T-helper 1 cell treated with Interleukin-12 subunit alpha and Interleukin-12 subunit beta and Interleukin-4 antibody, amounts not matched to agents 30 ng/mL and 1 ng/mL, for 36 hours (primary cell): ENCODE results near the gene FDX2. TPM values are rescaled to one million over a fixed set of nuclear protein-coding genes. Genes with fewer than 3 reads are reported as not detected.
"Not testable (repeated sequence)": the region's sequence is repeated elsewhere in the genome, so short reads cannot be mapped to it uniquely, and the experiment has no call there.

ENCODE experiments used
- intact Hi-C: fragments of 100-400 bp; cut with micrococcal nuclease; formaldehyde crosslinking; loops from one replicate; pipeline ENCODE4 v1.15.1; 2024
- total RNA-seq: library from RNA; stranded (reverse); gene quantifications from 2 replicates; pipeline ENCODE4 v1.2.3, GENCODE V29; 2022

Gene FDX2
- total RNA-seq, 1 donor from 2014 or later = 8.8 TPM

DNA sequence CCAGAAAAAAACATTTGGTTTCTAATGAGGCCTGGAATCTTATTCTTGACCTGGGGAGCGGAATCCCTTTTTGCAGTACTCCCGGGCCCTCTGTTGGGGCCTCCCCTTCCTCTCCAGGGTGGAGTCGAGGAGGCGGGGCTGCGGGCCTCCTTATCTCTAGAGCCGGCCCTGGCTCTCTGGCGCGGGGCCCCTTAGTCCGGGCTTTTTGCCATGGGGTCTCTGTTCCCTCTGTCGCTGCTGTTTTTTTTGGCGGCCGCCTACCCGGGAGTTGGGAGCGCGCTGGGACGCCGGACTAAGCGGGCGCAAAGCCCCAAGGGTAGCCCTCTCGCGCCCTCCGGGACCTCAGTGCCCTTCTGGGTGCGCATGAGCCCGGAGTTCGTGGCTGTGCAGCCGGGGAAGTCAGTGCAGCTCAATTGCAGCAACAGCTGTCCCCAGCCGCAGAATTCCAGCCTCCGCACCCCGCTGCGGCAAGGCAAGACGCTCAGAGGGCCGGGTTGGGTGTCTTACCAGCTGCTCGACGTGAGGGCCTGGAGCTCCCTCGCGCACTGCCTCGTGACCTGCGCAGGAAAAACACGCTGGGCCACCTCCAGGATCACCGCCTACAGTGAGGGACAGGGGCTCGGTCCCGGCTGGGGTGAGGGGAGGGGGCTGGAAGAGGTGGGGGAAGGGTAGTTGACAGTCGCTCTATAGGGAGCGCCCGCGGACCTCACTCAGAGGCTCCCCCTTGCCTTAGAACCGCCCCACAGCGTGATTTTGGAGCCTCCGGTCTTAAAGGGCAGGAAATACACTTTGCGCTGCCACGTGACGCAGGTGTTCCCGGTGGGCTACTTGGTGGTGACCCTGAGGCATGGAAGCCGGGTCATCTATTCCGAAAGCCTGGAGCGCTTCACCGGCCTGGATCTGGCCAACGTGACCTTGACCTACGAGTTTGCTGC, 28.7 kb downstream of the FDX2 start, which contains the start of gene ICAM4:
Gene ICAM4, plus strand, starts transcription at position 153 of the 935 bp plus-strand sequence. Its CDS starts 58 bp downstream, at position 211.
- intact Hi-C loops = loop anchor here (1.0 to 5.0 kb wide), 4 partner anchors 8 to 175 kb away; partner anchors contain the start of genes ICAM1 and RAVER1

- intact Hi-C loops = loop anchor here (5.0 kb wide), 1 partner anchor 177 kb away; no protein-coding TSS in a partner anchor
These were observed 30.4 kb downstream of the FDX2 start for GRCh38 chr19:10285393-10285792.

DNA sequence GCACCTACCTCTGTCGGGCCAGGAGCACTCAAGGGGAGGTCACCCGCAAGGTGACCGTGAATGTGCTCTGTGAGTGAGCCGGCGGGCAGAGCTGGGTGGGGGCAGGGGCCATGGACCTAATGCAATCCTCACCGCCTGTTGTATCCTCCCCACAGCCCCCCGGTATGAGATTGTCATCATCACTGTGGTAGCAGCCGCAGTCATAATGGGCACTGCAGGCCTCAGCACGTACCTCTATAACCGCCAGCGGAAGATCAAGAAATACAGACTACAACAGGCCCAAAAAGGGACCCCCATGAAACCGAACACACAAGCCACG, 30.9 kb downstream of the FDX2 start:
- intact Hi-C loops = loop anchor here (5.0 kb wide), 1 partner anchor 177 kb away; no protein-coding TSS in a partner anchor

GRCh38 chr19:10284065-10284959, 31.5 kb downstream of the FDX2 start:
- intact Hi-C loops = no loop called here

DNA sequence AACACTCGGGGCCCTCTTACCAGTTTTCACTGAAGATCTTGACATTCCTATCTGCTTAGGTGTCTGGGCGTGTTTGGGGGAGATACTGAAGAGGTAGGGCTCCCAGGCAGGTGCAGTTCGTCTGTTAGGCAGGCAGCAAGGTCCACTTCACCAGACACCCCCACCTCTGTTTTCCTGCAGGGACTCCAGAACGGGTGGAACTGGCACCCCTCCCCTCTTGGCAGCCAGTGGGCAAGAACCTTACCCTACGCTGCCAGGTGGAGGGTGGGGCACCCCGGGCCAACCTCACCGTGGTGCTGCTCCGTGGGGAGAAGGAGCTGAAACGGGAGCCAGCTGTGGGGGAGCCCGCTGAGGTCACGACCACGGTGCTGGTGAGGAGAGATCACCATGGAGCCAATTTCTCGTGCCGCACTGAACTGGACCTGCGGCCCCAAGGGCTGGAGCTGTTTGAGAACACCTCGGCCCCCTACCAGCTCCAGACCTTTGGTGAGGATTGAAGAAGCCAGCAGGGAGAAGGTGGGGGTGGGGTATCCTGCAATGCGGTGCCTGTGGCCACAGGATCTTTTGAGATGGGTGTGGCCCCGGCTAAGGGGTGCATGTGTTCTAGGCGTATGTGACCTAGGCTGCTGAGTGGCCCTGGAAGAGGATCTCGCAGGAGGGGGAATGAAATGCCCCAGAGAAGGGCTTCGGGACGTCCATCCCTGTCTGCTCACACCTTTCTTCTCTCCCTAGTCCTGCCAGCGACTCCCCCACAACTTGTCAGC, 32.3 kb downstream of the FDX2 start:
- intact Hi-C loops = no loop called here

DNA sequence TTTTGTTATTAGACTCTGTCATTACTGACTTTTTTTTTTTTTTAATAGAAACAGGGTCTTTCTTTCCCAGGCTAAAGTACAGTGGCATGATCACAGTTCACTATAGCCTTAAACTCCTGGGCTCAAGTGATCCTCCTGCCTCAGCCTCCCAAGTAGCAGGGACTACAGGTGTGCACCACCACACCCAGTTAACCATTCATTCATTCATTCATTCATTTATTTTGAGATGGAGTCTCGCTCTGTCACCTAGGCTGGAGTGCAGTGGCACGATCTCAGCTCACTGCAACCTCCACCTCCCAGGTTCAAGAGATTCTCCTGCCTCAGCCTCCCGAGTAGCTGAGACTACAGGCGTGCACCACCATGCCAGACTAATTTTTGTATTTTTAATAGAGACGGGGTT, 33.8 kb downstream of the FDX2 start:
- intact Hi-C loops = not testable (repeated sequence)

DNA sequence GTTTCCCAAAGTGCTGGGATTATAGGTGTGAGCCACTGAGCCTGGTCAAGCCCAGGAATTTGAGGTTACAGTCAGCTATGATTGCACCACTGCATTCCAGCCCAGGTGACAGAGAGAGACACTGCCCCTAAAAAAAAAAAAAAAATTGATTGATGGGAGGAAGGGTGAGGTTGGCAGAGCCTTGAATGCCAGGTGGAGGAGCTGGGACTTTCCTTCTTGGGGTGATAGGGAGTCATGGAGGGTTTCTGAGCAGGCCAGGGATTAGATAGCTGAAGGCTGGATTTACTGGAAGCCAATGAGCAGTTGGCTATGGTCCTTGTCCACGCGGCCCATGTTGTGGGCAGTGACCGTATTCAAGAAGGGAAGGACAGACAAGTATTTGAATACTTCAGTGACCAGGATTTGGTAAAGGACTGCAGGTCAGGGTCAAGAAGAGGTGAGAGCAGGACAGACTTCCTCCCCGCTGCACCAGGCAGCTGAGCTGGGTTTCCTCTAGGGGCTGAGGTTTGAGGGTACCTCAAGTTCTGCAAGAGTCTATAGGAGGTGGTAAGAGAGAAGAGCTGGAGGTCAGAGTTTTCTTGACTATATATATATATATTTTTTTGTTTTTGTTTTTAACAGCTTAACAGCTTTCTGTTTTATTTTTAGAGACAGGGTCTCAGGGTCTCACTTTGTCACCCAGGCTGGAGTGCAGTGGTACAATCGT, 35.9 kb downstream of the FDX2 start:
- intact Hi-C loops = no loop called here

DNA sequence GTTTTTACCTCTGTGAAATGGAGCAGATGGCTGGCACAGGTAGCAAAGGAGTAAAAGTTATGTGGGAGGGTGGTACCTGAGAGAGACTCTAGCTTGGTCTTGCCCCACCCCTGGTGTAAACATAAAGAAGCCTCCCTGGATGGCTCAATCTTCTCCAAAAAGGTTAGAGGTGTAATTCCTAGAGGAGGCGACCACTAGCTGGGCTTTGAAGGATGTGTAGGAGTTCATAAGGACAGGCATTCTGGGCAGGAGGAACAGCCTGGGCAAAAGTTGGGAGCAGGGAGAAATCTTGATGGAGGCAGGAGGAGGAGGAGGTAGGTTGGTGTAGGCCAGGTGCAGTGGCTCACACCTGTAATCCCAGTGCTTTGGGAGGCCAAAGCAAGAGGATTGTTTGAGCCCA, 36.9 kb downstream of the FDX2 start:
- intact Hi-C loops = no loop called here

DNA sequence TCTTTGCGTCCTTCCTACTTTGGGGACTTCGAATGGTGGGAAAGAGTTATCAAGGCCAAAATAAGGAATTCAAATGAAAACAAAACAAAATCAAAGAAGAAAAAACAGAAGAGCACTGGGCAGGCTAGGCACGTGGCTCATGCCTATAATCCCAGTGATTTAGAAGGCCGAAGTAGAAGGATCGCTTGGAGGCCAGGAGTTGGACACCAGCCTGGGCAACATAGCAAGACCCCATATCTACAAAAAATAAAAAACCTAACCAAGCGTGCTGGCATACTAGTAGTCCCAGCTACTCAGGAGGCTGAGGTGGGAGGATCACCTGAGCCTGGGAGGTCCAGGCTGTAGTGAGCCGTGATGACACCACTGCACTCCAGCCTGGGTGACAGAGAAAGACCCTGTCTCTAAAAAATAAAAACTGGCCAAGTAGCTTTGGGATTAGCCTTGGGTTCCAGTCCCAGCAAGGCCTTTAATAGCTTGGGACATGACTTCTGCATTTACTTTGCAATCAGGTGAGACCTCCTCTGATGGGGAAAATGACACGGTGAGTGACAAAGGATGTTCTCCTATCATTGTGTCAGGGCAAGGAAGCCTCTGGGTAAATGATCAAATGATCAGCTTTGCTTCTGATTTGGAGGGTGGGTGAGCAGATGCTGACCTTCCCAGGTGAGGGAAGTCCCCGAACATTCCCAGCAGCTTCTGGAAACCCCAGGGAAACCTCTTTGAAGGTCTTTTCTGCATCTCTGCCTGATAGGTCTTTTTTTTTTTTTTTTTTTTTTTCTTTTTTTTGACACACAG, 37.8 kb downstream of the FDX2 start:
- intact Hi-C loops = no loop called here

GRCh38 chr19:10274589-10274988, 41.2 kb downstream of the FDX2 start:
- intact Hi-C loops = no loop called here

GRCh38 chr19:10271543-10272086, 44.2 kb downstream of the FDX2 start:
- intact Hi-C loops = loop anchor here (1.0 kb wide), 4 partner anchors 15 to 109 kb away; partner anchors contain the start of genes FDX2, ICAM4, RAVER1 and TYK2

DNA sequence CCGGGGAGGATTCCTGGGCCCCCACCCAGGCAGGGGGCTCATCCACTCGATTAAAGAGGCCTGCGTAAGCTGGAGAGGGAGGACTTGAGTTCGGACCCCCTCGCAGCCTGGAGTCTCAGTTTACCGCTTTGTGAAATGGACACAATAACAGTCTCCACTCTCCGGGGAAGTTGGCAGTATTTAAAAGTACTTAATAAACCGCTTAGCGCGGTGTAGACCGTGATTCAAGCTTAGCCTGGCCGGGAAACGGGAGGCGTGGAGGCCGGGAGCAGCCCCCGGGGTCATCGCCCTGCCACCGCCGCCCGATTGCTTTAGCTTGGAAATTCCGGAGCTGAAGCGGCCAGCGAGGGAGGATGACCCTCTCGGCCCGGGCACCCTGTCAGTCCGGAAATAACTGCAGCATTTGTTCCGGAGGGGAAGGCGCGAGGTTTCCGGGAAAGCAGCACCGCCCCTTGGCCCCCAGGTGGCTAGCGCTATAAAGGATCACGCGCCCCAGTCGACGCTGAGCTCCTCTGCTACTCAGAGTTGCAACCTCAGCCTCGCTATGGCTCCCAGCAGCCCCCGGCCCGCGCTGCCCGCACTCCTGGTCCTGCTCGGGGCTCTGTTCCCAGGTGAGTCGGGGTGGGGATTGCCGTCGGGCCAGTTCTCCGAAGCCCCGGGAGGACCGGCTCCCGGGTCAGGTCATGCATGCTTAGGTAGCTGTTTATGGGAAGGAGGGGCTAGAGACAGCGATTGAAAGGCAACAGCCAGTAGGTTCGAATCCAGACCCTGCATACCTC, 45.0 kb downstream of the FDX2 start, which contains the start of gene ICAM1:
Gene ICAM1, plus strand, starts transcription at position 505 of the 779 bp plus-strand sequence. Its CDS starts 40 bp downstream, at position 545.
- intact Hi-C loops = loop anchor here (1.0 kb wide), 5 partner anchors 15 to 298 kb away; partner anchors contain the start of genes FDX2, ICAM4, RAVER1 and TYK2

DNA sequence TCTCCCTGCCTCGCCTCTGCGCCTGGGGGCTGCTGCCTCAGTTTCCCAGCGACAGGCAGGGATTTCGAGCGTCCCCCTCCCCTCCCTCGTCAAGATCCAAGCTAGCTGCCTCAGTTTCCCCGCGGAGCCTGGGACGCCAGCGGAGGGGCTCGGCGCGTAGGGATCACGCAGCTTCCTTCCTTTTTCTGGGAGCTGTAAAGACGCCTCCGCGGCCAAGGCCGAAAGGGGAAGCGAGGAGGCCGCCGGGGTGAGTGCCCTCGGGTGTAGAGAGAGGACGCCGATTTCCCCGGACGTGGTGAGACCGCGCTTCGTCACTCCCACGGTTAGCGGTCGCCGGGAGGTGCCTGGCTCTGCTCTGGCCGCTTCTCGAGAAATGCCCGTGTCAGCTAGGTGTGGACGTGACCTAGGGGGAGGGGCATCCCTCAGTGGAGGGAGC, 45.6 kb downstream of the FDX2 start:
- intact Hi-C loops = loop anchor here (1.0 kb wide), 1 partner anchor 299 kb away; no protein-coding TSS in a partner anchor

DNA sequence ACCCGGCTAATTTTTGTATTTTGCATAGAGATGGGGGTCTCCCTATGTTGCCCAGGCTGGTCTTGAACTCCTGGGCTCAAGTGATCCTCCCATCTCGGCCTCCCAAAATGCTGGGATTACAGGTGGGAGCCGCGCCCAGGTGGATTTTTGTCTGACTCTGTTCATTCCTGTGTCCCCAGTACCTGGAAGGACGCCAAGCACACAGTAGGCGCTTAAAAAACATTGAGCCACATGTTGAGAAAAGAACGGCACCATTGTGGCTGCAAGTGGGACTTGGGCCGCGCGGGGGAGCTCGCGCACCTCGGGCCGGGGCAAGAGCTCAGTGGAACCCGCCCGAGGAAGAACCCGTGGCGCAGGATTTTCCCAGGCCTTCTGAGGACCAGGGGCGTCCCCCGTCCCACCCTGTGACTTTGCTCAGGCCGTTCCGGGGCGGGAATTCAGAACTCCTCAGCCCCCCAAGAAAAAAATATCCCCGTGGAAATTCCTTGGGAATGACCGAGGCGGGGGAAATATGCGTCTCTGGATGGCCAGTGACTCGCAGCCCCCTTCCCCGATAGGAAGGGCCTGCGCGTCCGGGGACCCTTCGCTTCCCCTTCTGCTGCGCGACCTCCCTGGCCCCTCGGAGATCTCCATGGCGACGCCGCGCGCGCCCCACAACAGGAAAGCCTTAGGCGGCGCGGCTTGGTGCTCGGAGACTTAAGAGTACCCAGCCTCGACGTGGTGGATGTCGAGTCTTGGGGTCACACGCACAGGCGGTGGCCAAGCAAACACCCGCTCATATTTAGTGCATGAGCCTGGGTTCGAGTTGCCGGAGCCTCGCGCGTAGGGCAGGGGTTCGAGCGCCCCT, 46.3 kb downstream of the FDX2 start:
- intact Hi-C loops = loop anchor here (1.0 kb wide), 3 partner anchors 9 to 300 kb away; no protein-coding TSS in a partner anchor

GRCh38 chr19:10268071-10268470, 47.7 kb downstream of the FDX2 start:
- intact Hi-C loops = no loop called here

DNA sequence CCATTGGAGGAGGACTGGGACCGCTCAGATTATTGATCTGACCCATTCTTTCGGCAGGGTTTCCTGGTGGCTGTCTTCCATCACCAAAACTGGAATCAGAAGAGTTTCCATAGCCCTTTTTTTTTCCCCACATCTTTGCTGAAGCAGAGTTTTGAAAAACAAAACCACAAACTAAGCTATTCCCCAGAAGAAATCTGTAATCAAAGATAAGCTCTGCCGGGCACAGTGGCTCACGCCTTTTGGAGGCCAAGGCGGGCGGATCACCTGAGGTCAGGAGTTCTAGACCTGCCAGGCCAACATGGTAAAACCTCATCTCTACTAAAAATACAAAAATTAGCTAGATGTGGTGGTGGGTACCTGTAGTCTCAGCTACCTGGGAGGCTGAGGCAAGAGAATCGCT, 49.1 kb downstream of the FDX2 start:
- intact Hi-C loops = no loop called here

DNA sequence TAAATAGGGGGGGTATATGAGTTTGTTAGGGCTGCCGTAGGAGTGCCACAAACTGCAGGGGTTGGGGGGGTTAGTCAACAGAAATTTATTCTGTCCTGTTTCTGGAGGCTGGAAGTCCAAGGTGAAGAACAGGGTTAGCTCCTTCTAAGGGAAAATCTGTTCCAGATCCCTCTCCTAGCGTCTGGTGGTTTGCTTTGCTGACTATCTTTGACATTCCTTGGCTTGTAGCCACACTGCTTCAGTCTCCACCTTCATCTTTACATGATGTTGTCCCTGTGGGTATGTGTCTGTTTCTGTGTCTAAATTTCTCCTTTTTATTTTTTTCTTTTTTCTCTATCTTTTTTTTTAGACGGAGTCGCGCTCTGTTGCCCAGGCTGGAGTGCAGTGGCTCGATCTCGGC, 53.0 kb downstream of the FDX2 start:
- intact Hi-C loops = loop anchor here (5.0 kb wide), 1 partner anchor 390 kb away; the partner anchor contains the start of gene ILF3
